ENCODE results near the gene PRKD1. TPM values are rescaled to one million over a fixed set of nuclear protein-coding genes. Genes with fewer than 3 reads are reported as not detected.

The PRKD1 gene
- total and polyA plus RNA-seq, 10 of the 15 experiments (the other 5 are each of a cell fraction or from before 2014, with no cell fraction given), result 0.02 to 0.56 TPM; not detected in 8

DNA sequence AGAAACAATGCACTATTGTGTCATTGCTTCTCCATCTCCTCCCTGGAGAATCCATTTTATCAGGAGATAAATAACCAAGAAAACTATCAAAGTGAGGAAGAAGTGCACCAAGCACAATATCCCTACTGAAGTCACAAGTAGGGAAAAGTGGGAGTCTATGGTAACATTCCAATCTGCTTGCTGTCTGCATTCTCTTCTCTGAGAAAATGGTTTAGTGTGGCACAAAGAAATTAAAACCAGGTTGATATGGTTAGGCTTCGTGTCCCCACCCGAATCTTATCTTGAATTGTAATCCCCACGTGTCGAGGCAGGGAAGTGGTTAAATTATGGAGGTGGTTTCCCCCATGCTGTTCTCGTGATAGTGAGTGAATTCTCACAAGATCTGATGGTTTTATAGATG lies 209.7 kb downstream of the PRKD1 start:
- Histone ChIP-seq H3K4me3 (no peak overlapping the region), H3K9me3 (replicated peaks; ENCODE audit: control insufficient read depth, insufficient read depth, low read length) (no peaks in the 10 kb centered on the region), H3K27me3 (replicated peaks in 1 of 2; ENCODE audit: control insufficient read depth in 2 of 2, insufficient read depth in 2 of 2, low read length in 1 of 2) (no peaks in the 10 kb centered on the region), H3K79me2 (ENCODE audit: control insufficient read depth, insufficient read depth, low read length) (no peaks in the 10 kb centered on the region), H2AFZ (ENCODE audit: control insufficient read depth, low read depth, low read length) (no peak overlapping the region), H3K4me2 (ENCODE audit: control insufficient read depth, insufficient read depth) (no peak overlapping the region), H3K9ac (ENCODE audit: control insufficient read depth, insufficient read depth, low read length) (no peak overlapping the region), H4K20me1 (ENCODE audit: control insufficient read depth, insufficient read depth) (no peaks in the 10 kb centered on the region), H3K4me1 (ENCODE audit: control insufficient read depth, insufficient read depth, low read length) (no peaks in the 10 kb centered on the region), H3K27ac (ENCODE audit: control insufficient read depth, insufficient read depth) (no peak overlapping the region), H3K36me3 (ENCODE audit: control insufficient read depth in 2 of 2, insufficient read depth in 2 of 2, low read length in 1 of 2) (no peaks in the 10 kb centered on the region)
- in situ Hi-C loops (cut with MboI) (no loop called here), intact Hi-C loops (cut with micrococcal nuclease; ENCODE audit: unreplicated experiment) (no loop called here)
- POLR2A ChIA-PET, result no interaction called here
- no peak for TF ChIP-seq SREBF1 (IDR thresholded peaks at IDR 0.05; ENCODE audit: low read length)
- no peak for TF ChIP-seq MXI1 (IDR thresholded peaks at IDR 0.05; ENCODE audit: low read depth, low read length)
- FAIRE-seq (no peak), ATAC-seq (no peak), DNase-seq (ENCODE audit: low read depth, low spot score) (no peak)
- CTCF ChIA-PET, result no interaction called here
- BruUV-seq (replicated peaks), result no TSS peak
- SMC1A ChIA-PET (ENCODE audit: uncharacterized antibody, unreplicated experiment), result no interaction called here
- RAD21 ChIA-PET (ENCODE audit: unreplicated experiment), result no interaction called here
- WGBS (ENCODE audit: insufficient coverage, insufficient replicate concordance, low lambda C conversion rate, missing lambda C conversion rate), result 1% methylated on average over 5 of the region's 5 CpGs

DNA sequence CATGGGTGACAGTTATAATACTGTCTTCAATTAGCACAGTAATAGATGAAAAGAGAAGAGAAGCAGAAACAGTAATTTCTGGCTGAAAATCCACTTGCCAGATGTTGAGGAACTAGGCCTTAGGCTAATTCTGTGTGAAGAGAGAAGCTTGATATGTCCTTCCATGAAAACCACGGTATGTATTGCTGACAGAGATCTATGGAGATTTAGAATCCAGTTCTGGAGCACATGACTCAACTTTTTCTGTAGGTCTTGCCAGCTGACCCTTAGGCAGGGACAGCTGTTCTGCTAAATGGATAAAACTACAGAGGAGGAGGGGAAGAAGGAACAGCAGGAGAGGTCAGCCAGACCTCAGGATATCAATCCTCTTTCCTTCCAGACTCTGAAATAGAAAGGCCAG lies 211.5 kb downstream of the PRKD1 start:
- ChIA-PET POLR2A (no interaction called here), RAD21 (ENCODE audit: unreplicated experiment) (no interaction called here), SMC1A (ENCODE audit: uncharacterized antibody, unreplicated experiment) (no interaction called here), CTCF (no interaction called here)
- in situ Hi-C loops (cut with MboI) (no loop called here), intact Hi-C loops (cut with micrococcal nuclease; ENCODE audit: unreplicated experiment) (no loop called here)
- no peaks in the 10 kb centered on the region for H3K4me1 ChIP-seq (ENCODE audit: control insufficient read depth, insufficient read depth, low read length)
- H3K27me3 ChIP-seq (replicated peaks in 1 of 2; ENCODE audit: control insufficient read depth in 2 of 2, insufficient read depth in 2 of 2, low read length in 1 of 2), result no peaks in the 10 kb centered on the region
- no peaks in the 10 kb centered on the region for H3K79me2 ChIP-seq (ENCODE audit: control insufficient read depth, insufficient read depth, low read length)
- no peak for ATAC-seq
- H4K20me1 ChIP-seq (ENCODE audit: control insufficient read depth, insufficient read depth), result no peaks in the 10 kb centered on the region
- no peak overlapping the region for H3K9ac ChIP-seq (ENCODE audit: control insufficient read depth, insufficient read depth, low read length)
- H3K36me3 ChIP-seq (ENCODE audit: control insufficient read depth in 2 of 2, insufficient read depth in 2 of 2, low read length in 1 of 2), result no peaks in the 10 kb centered on the region
- no peak overlapping the region for H2AFZ ChIP-seq (ENCODE audit: control insufficient read depth, low read depth, low read length)
- H3K4me2 ChIP-seq (ENCODE audit: control insufficient read depth, insufficient read depth), result no peak overlapping the region
- WGBS (ENCODE audit: insufficient coverage, insufficient replicate concordance, low lambda C conversion rate, missing lambda C conversion rate), result 0% methylated on average over 1 of the region's 1 CpG
- FAIRE-seq, result no peak
- H3K9me3 ChIP-seq (replicated peaks; ENCODE audit: control insufficient read depth, insufficient read depth, low read length), result no peaks in the 10 kb centered on the region
- no TSS peak for BruUV-seq (replicated peaks)
- H3K27ac ChIP-seq (ENCODE audit: control insufficient read depth, insufficient read depth), result no peak overlapping the region
- DNase-seq (ENCODE audit: low read depth, low spot score), result no peak
- H3K4me3 ChIP-seq, result no peak overlapping the region
- no peak for TF ChIP-seq BACH1 (IDR thresholded peaks at IDR 0.05; ENCODE audit: borderline replicate concordance)
- no peak for TF ChIP-seq MEF2B (IDR thresholded peaks at IDR 0.05; ENCODE audit: partially characterized antibody, poor library complexity, severe bottlenecking)
- TF ChIP-seq, protein P1, sequence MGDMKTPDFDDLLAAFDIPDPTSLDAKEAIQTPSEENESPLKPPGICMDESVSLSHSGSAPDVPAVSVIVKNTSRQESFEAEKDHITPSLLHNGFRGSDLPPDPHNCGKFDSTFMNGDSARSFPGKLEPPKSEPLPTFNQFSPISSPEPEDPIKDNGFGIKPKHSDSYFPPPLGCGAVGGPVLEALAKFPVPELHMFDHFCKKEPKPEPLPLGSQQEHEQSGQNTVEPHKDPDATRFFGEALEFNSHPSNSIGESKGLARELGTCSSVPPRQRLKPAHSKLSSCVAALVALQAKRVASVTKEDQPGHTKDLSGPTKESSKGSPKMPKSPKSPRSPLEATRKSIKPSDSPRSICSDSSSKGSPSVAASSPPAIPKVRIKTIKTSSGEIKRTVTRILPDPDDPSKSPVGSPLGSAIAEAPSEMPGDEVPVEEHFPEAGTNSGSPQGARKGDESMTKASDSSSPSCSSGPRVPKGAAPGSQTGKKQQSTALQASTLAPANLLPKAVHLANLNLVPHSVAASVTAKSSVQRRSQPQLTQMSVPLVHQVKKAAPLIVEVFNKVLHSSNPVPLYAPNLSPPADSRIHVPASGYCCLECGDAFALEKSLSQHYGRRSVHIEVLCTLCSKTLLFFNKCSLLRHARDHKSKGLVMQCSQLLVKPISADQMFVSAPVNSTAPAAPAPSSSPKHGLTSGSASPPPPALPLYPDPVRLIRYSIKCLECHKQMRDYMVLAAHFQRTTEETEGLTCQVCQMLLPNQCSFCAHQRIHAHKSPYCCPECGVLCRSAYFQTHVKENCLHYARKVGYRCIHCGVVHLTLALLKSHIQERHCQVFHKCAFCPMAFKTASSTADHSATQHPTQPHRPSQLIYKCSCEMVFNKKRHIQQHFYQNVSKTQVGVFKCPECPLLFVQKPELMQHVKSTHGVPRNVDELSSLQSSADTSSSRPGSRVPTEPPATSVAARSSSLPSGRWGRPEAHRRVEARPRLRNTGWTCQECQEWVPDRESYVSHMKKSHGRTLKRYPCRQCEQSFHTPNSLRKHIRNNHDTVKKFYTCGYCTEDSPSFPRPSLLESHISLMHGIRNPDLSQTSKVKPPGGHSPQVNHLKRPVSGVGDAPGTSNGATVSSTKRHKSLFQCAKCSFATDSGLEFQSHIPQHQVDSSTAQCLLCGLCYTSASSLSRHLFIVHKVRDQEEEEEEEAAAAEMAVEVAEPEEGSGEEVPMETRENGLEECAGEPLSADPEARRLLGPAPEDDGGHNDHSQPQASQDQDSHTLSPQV (IDR thresholded peaks at IDR 0.05), result no peak
- TF ChIP-seq, protein P2, sequence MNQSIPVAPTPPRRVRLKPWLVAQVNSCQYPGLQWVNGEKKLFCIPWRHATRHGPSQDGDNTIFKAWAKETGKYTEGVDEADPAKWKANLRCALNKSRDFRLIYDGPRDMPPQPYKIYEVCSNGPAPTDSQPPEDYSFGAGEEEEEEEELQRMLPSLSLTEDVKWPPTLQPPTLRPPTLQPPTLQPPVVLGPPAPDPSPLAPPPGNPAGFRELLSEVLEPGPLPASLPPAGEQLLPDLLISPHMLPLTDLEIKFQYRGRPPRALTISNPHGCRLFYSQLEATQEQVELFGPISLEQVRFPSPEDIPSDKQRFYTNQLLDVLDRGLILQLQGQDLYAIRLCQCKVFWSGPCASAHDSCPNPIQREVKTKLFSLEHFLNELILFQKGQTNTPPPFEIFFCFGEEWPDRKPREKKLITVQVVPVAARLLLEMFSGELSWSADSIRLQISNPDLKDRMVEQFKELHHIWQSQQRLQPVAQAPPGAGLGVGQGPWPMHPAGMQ (IDR thresholded peaks at IDR 0.05; ENCODE audit: borderline replicate concordance), result no peak
- TF ChIP-seq HDAC6 (IDR thresholded peaks at IDR 0.05; ENCODE audit: unreplicated experiment), result no peak
- TF ChIP-seq, protein P3, sequence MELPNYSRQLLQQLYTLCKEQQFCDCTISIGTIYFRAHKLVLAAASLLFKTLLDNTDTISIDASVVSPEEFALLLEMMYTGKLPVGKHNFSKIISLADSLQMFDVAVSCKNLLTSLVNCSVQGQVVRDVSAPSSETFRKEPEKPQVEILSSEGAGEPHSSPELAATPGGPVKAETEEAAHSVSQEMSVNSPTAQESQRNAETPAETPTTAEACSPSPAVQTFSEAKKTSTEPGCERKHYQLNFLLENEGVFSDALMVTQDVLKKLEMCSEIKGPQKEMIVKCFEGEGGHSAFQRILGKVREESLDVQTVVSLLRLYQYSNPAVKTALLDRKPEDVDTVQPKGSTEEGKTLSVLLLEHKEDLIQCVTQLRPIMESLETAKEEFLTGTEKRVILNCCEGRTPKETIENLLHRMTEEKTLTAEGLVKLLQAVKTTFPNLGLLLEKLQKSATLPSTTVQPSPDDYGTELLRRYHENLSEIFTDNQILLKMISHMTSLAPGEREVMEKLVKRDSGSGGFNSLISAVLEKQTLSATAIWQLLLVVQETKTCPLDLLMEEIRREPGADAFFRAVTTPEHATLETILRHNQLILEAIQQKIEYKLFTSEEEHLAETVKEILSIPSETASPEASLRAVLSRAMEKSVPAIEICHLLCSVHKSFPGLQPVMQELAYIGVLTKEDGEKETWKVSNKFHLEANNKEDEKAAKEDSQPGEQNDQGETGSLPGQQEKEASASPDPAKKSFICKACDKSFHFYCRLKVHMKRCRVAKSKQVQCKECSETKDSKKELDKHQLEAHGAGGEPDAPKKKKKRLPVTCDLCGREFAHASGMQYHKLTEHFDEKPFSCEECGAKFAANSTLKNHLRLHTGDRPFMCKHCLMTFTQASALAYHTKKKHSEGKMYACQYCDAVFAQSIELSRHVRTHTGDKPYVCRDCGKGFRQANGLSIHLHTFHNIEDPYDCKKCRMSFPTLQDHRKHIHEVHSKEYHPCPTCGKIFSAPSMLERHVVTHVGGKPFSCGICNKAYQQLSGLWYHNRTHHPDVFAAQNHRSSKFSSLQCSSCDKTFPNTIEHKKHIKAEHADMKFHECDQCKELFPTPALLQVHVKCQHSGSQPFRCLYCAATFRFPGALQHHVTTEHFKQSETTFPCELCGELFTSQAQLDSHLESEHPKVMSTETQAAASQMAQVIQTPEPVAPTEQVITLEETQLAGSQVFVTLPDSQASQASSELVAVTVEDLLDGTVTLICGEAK (IDR thresholded peaks at IDR 0.05; ENCODE audit: borderline replicate concordance), result no peak
